ENCODE data around the gene CEACAM1. TPM values are rescaled to one million over a fixed set of nuclear protein-coding genes. Genes with fewer than 3 reads are reported as not detected.

Gene CEACAM1
- total RNA-seq (2014; rRNA removed): 0.81 and 0.95 TPM in 2 replicates
- Bru-seq, nascent RNA: percentile 38 among the genes with signal in this experiment
- BruChase-seq, experiment 1, labeled RNA remaining after a 6-hour chase: percentile 40 among the genes with signal in this experiment
- percentile 41 among the genes with signal in this experiment for BruChase-seq, experiment 2, labeled RNA remaining after a 2-hour chase
- long read RNA-seq, partial matches to known transcripts: 0 of 7 reads
- long read RNA-seq, other reads (novel, unspliced or antisense): 3 of 7 reads

- TF ChIP-seq EZH2 (IDR thresholded peaks at IDR 0.05; ENCODE audit: low read length, unreplicated experiment) (no peak), CTCF (conservative IDR thresholded peaks at IDR 0.05; ENCODE audit: low read depth, low read length) (no peak), EZH2phosphoT487 (IDR thresholded peaks at IDR 0.05; ENCODE audit: borderline replicate concordance, low read length) (no peak)
- TSS peak; percentile 50 for BruUV-seq (replicated peaks)
- H3K27me3 ChIP-seq (ENCODE audit: low read length): no peaks in the 10 kb centered on the region
- no peaks in the 10 kb centered on the region for H3K9me3 ChIP-seq (ENCODE audit: low read length)
- CTCF ChIA-PET: interaction anchor here (0.5 to 0.8 kb wide), 2 partner anchors 11 to 90 kb away, joined by 3 read pairs; no protein-coding TSS in a partner anchor
- POLR2A ChIA-PET (ENCODE audit: unreplicated experiment): no interaction called here
- no peaks in the 10 kb centered on the region for H3F3A ChIP-seq (ENCODE audit: low read length, unreplicated experiment)
- peaks cover 18% of the 10 kb centered on the region for H3K4me1 ChIP-seq (ENCODE audit: insufficient read depth, low read length)
- H3K4me2 ChIP-seq (ENCODE audit: low read length): peak within 1 kb of the TSS; percentile 74
- peak within 1 kb of the TSS; percentile 78 for H2AFZ ChIP-seq (ENCODE audit: low read length)
- no peak within 1 kb of the TSS for H3K4me3 ChIP-seq (ENCODE audit: low read length)
- DNase-seq (peak; percentile 35), ATAC-seq (peak; percentile 73)
- no peaks in the 10 kb centered on the region for H4K20me1 ChIP-seq (ENCODE audit: low read length)
- H3K36me3 ChIP-seq (ENCODE audit: low read depth, low read length): no peaks in the 10 kb centered on the region
- intact Hi-C loops (cut with micrococcal nuclease): loop anchor here (1.0 kb wide), 1 partner anchor 78 kb away; no protein-coding TSS in a partner anchor
- no peak within 1 kb of the TSS for H3K27ac ChIP-seq (ENCODE audit: low read length)
- no peaks in the 10 kb centered on the region for H3K79me2 ChIP-seq (ENCODE audit: low read length)
- H3K9me2 ChIP-seq (replicated peaks; ENCODE audit: low read length): no peaks in the 10 kb centered on the region
- no peak within 1 kb of the TSS for H3K9ac ChIP-seq (ENCODE audit: low read length)
These were observed at the start of gene CEACAM1 for GRCh38 chr19:42528354-42529247. CEACAM1 (minus strand) TSS chr19:42528481; CDS start chr19:42528374, 107 bp downstream.

GRCh38 chr19:42577016-42577415 lies 48.7 kb upstream of the CEACAM1 start:
- H3K79me2 ChIP-seq (ENCODE audit: low read length): no peaks in the 10 kb centered on the region
- H3K9me3 ChIP-seq (ENCODE audit: low read length): no peaks in the 10 kb centered on the region
- no peaks in the 10 kb centered on the region for H3K36me3 ChIP-seq (ENCODE audit: low read depth, low read length)
- no peaks in the 10 kb centered on the region for H4K20me1 ChIP-seq (ENCODE audit: low read length)
- POLR2A ChIA-PET (ENCODE audit: unreplicated experiment): no interaction called here
- no TSS peak for BruUV-seq (replicated peaks)
- H3K9me2 ChIP-seq (replicated peaks; ENCODE audit: low read length): no peaks in the 10 kb centered on the region
- H3K27ac ChIP-seq (ENCODE audit: low read length): no peak overlapping the region
- no peaks in the 10 kb centered on the region for H3F3A ChIP-seq (ENCODE audit: low read length, unreplicated experiment)
- H2AFZ ChIP-seq (ENCODE audit: low read length): no peak overlapping the region
- DNase-seq (peak; percentile 10), ATAC-seq (peak; percentile 46)
- H3K4me3 ChIP-seq (ENCODE audit: low read length): no peak overlapping the region
- no peak overlapping the region for H3K4me2 ChIP-seq (ENCODE audit: low read length)
- intact Hi-C loops (cut with micrococcal nuclease): no loop called here
- no peak overlapping the region for H3K9ac ChIP-seq (ENCODE audit: low read length)
- CTCF ChIA-PET: no interaction called here
- H3K4me1 ChIP-seq (ENCODE audit: insufficient read depth, low read length): no peaks in the 10 kb centered on the region
- TF ChIP-seq CTCF (conservative IDR thresholded peaks at IDR 0.05; ENCODE audit: low read depth, low read length) (no peak), EZH2phosphoT487 (IDR thresholded peaks at IDR 0.05; ENCODE audit: borderline replicate concordance, low read length) (no peak), EZH2 (IDR thresholded peaks at IDR 0.05; ENCODE audit: low read length, unreplicated experiment) (no peak)
- H3K27me3 ChIP-seq (ENCODE audit: low read length): peaks cover 38% of the 10 kb centered on the region
